Urinary bladder (tissue), 4 donors: ENCODE data around the gene VGLL4. TPM values are rescaled to one million over a fixed set of nuclear protein-coding genes. Genes with fewer than 3 reads are reported as not detected.

Experiments
- DNase-seq: peaks from one replicate; pipeline ENCODE4 v3.0.0-alpha.2; 2015; ENCODE audit errors: extremely low spot score
- H3K27ac ChIP-seq: one replicate; pipeline ENCODE4 v1.5.1; 2013; ENCODE audit warnings: low read depth, mild to moderate bottlenecking, moderate library complexity
- H3K36me3 ChIP-seq: one replicate; pipeline ENCODE4 v1.6.1; 2013; ENCODE audit warnings: mild to moderate bottlenecking, moderate library complexity; ENCODE audit not compliant: insufficient read depth
- H3K4me1 ChIP-seq: one replicate; pipeline ENCODE4 v1.6.1; 2013; ENCODE audit warnings: mild to moderate bottlenecking, moderate library complexity; ENCODE audit not compliant: insufficient read depth
- H3K4me3 ChIP-seq: one replicate; pipeline ENCODE4 v1.5.1; 2013; ENCODE audit warnings: low read depth, low read length
- WGBS: extraction: QIAGEN DNeasy Blood & Tissue Kit; methylation state at CpG from one replicate; pipeline ENCODE4 v1.1.7; 2013; 5-methylcytosine and 5-hydroxymethylcytosine counted together
- polyA plus RNA-seq: library from polyadenylated mRNA; stranded (reverse); fragments of 200-250 nt; gene quantifications from one replicate; pipeline ENCODE4 v1.2.3, GENCODE V29; 2013
- total RNA-seq: library from RNA; depleted of rRNA; stranded (reverse); fragments of >200 nt; gene quantifications from one replicate; pipeline ENCODE4 v1.2.3, GENCODE V29; 2014
- donor health status: healthy with polysubstance abuse.
- donor health status: healthy.

VGLL4 gene
- total and polyA plus RNA-seq, 2 donors: 42.3 to 77.1 TPM

DNA sequence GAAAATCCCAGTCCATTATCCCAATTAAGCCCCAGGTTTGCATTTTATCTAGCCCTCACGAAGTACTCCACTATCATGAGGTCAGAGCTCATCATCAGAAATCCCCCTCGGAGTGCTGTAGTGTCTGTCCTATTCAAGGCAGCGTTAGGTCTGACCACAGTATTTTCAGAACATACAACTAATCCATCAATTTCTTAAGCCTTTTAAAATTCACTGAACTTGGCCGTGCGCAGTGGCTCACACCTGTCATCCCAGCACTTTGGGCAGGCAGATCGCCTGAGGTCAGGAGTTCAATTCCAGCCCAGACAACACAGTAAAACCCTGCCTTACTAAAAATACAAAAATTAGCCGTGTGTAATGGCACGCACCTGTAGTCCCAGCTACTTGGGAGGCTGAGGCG is 11.9 kb downstream of the VGLL4 start:
- no peak overlapping the region for H3K4me3 ChIP-seq
- 64% methylated on average over 9 of the region's 9 CpGs for WGBS
- no peak for DNase-seq
- peaks cover 3% of the 10 kb centered on the region for H3K4me1 ChIP-seq
- no peak overlapping the region for H3K27ac ChIP-seq
- no peaks in the 10 kb centered on the region for H3K36me3 ChIP-seq

DNA sequence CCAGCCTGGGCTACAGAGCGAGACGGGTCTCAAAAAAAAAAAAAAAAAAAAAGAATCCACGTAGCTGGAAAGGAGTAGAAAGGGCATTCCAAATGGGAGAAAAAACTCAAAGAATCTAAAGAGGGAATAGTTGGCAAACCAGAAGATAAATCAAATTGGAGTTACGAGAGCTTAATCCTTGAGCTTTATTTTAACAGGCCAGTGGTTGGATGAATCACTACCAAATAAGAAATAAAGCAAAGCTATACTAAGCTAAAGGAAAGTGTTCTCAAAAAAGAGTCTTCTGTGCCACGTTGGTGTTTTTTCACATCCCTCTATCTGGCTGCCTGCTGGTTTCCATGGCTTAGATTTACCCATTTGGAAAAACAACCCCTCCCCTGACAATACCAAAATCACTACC is 14.0 kb downstream of the VGLL4 start:
- 24% methylated on average over 5 of the region's 5 CpGs for WGBS
- no peak for DNase-seq
- H3K27ac ChIP-seq: no peak overlapping the region
- H3K4me1 ChIP-seq: no peaks in the 10 kb centered on the region
- H3K4me3 ChIP-seq: no peak overlapping the region
- no peaks in the 10 kb centered on the region for H3K36me3 ChIP-seq

DNA sequence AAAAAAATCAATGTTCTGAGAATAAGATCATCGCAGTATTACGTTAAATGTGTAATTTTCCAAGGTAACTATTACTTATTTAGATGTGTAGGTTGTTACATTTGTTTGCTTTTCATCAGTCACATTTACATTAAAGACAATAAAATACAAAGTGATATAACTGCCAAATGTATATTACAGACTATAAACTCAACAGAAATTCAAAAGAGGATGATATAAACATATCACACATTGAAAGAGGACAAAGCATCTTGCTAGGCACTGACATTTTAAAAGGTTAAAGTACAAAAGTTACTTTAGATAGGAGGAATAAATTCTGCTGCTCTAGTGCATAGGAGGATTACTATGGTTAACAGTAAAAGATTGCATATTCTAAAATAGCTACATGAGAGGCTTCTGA is 16.1 kb downstream of the VGLL4 start:
- H3K4me3 ChIP-seq: no peak overlapping the region
- no peaks in the 10 kb centered on the region for H3K36me3 ChIP-seq
- DNase-seq: no peak
- H3K4me1 ChIP-seq: no peaks in the 10 kb centered on the region
- H3K27ac ChIP-seq: no peak overlapping the region
- 95% methylated on average over 2 of the region's 2 CpGs for WGBS

DNA sequence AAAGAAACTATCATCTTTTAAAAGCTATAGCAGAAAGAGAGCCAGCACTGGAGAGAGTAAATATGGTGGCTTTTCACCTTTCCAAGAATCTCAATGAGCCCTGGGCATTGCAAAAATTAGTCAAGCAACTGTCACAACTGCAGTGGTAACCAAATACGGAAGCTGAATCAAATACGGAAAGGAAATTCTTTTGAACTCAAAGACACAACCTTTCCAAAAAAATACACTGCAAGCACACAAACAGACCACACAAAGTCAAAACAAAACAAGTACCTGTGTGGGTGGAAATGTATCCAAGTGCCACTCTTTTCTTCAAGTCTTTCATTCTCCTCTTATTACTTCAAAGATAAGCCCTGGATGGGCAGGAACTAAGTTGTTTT is 17.6 kb downstream of the VGLL4 start:
- no peak overlapping the region for H3K27ac ChIP-seq
- 23% methylated on average over 2 of the region's 2 CpGs for WGBS
- no peak overlapping the region for H3K4me3 ChIP-seq
- H3K36me3 ChIP-seq: no peaks in the 10 kb centered on the region
- no peaks in the 10 kb centered on the region for H3K4me1 ChIP-seq
- no peak for DNase-seq

DNA sequence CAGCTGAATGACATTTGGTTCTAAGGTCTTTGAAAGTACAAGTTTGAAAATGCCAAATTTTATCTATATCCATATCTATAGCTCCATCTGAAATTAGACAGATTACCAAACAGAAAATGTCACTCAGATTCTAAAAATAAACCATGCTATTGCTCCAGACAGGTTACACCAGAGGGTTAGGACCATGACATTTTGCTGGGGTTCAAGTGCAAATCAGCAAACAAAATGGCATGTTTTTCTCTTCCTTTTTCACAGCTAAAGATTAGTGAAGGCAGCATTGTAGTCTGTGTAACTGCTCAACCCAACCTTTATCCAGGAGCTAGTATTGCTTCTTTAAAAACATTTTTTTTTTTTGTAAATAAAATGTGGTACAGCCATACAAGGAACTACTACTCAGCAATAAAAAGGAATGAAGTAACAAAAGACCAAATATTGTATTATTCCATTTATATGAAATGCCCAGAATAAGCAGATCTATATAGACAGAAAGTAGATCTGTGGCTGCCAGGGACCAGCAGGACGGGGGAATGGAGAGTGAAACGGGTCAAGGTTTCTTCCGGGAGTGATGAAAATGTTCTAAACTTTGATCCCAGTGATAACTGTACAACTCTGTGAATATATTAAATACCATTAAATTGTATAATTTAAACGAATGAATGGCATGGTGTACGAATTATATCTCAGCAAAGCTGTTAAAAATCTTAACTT is 18.2 kb downstream of the VGLL4 start:
- H3K27ac ChIP-seq: no peak overlapping the region
- no peak for DNase-seq
- no peak overlapping the region for H3K4me3 ChIP-seq
- H3K4me1 ChIP-seq: no peaks in the 10 kb centered on the region
- WGBS: 84% methylated on average over 5 of the region's 5 CpGs
- H3K36me3 ChIP-seq: no peaks in the 10 kb centered on the region

DNA sequence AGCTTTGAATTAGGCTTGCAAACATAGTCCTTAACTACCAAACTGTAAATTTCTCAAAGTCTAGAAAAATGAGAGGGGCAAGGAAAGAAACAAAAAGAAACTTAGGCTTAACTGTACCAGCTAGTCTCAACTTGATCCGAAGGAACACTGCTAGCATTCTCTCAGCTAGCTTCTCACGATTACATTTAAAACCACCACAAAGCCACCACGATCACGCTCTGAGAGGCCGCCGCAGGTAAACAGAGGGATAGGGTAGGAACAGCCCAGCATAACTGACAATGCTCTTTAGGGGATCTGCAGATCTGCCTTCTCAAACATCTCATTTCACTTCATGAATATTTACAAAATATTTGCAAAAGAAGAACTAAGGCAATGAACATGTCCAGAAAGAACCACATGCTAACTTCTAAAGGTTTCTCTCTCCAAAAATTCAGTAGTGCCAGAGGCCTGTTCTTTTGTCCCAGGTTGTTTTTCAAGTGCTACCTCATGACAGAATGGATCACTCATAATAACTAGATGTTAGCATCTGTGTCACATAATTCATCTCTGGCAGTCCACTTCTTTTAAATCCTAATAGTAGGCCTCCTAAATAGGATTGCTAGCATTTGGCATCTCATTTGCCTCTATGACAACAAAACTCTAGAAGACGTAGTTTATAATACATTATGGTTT is 18.9 kb downstream of the VGLL4 start:
- Histone ChIP-seq H3K4me3 (no peak overlapping the region), H3K27ac (no peak overlapping the region), H3K4me1 (peaks cover 2% of the 10 kb centered on the region), H3K36me3 (no peaks in the 10 kb centered on the region)
- DNase-seq: no peak
- whole genome bisulfite sequencing: 77% methylated on average over 7 of the region's 7 CpGs

DNA sequence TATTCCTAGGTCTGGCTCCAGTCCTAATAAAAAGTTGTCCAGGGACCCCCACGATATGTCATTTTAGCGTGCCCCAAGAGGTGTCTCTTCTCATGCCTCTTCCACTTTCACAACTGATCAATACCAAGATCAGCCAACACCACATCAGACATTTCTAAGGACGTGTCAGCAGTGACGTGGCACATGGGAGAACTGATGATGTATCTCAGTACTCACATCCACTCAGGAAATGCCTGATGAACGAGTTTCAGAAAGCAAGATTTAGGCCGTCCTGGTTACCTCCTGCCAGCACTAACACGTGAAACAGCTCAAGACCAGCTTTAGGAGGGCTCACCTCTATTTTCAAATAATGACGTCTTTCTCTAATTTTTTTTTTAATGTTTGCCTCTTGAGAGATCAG is 19.6 kb downstream of the VGLL4 start:
- H3K4me3 ChIP-seq: no peak overlapping the region
- H3K4me1 ChIP-seq: peaks cover 2% of the 10 kb centered on the region
- H3K27ac ChIP-seq: no peak overlapping the region
- no peak for DNase-seq
- no peaks in the 10 kb centered on the region for H3K36me3 ChIP-seq
- 80% methylated on average over 8 of the region's 8 CpGs for WGBS

DNA sequence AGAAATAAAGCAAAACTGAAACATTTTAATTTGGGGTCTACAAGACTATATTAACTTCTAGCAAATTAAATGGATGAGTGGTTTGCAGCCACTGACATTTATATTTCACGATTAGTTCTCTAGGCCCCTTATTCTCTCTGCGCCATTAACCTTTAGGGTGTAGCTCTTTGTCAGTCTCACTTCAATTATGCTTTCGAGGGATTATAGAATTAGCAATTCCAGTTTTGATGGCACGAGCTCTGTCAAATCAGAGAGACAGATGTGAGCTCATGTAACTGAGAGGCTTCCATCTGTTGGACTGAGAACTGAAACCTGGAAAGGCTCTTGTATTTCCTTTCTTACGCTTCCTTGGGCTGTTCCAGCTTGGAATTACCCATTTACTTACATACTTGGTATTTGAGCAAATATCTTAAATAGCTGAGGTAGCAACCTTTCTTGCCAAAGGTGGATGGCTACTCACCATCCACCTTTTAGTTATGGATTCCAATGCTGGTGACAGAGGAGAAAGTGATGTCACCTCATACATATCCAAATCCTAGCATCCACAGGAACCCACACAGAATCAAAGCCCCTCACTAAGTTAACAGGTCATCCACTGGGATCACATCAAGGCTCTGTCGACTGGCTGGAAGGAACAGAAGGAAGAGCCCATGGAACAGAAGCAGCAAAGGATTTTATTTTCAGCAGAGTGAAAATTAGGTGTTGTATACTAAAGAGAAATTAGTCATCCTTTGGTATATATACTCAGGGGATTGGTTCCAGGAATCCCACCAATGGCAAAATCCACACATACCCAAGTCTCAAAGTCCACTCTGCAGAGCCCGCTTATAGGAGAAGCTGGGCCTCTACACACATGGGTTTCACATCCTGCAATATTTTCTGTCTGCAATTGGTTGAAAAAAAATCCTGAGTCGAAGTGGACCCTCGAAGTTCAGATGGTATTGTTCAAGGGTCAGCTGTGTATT is 20.8 kb downstream of the VGLL4 start:
- H3K4me3 ChIP-seq: no peak overlapping the region
- WGBS: 94% methylated on average over 9 of the region's 9 CpGs
- no peaks in the 10 kb centered on the region for H3K36me3 ChIP-seq
- DNase-seq: no peak
- peaks cover 2% of the 10 kb centered on the region for H3K4me1 ChIP-seq
- H3K27ac ChIP-seq: no peak overlapping the region

DNA sequence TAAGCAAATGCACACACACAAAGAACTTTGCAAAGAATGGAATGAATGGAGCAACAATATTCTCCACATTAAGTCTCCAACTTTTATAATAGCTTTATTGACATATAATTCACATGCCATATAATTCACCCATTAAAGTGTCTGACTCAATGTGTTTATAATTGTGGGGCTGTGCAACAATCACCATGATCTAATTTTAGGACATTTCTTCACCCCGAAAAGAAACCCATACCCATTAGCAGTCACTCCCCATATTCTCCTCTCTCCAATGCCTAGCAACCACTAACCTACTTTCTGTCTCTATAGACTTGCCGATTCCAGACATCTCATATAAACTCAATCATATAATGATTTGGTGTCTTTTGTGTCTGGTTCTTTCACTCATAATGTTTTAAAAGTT is 22.6 kb downstream of the VGLL4 start:
- H3K4me1 ChIP-seq: peaks cover 4% of the 10 kb centered on the region
- H3K27ac ChIP-seq: no peak overlapping the region
- no peak for DNase-seq
- WGBS: 92% methylated on average over 2 of the region's 2 CpGs
- no peak overlapping the region for H3K4me3 ChIP-seq
- no peaks in the 10 kb centered on the region for H3K36me3 ChIP-seq

DNA sequence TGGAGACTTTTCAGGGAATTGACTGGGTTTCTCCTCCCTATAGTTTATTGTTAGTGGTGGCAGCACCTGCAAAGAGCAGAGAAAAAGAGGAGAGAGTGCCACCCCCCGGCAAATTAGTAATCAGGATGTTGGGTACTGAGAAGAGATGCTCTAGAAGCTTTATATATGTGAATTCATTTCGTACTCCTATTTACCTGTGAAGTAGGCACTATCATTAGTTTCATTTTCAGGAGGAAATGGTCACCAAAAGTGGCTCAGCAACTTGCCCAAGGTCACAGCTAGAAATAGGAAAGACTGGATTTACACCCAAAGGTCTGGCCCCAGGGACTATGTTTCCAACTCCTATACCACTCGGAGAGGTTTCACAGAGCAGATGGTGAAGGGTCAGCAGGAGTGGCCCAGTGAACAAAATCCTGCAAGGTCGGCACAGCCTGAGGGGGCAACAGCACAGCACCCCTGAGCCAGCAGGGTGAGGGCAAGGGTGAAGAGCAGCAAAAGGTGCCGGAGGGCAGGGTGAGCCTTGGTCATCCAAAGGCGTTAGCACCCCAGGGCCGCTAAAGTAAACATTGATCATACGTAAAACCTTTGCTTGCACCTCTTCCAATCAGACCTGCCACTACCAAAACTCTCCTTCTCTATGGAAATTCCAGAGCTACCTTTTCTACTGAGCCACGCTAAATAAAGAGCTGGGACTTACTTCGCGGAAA is 23.6 kb downstream of the VGLL4 start:
- no peak overlapping the region for H3K27ac ChIP-seq
- H3K36me3 ChIP-seq: no peaks in the 10 kb centered on the region
- no peak for DNase-seq
- H3K4me3 ChIP-seq: no peak overlapping the region
- peaks cover 4% of the 10 kb centered on the region for H3K4me1 ChIP-seq
- WGBS: 83% methylated on average over 11 of the region's 11 CpGs

DNA sequence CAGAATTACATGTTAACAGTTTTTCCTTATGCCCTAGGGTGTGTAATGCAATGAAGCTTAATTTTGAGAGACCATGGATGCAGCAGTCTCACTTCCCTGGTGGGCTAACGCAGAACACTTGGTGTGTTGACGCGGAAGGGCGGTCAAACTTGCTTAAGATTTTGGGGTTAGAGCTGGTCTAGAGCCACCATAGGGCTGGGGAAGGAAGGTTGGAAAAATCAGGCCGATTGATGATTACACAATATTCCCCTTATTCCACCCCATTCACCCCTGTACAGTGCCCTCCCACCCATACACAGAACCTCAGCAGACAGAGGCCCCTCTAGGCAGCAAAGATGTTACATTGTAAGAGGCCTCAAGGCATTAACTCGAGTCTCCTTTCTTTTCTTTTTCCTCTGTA is 24.3 kb downstream of the VGLL4 start:
- Histone ChIP-seq H3K27ac (no peak overlapping the region), H3K4me1 (peaks cover 4% of the 10 kb centered on the region), H3K36me3 (no peaks in the 10 kb centered on the region), H3K4me3 (no peak overlapping the region)
- DNase-seq: no peak
- 88% methylated on average over 6 of the region's 6 CpGs for WGBS

DNA sequence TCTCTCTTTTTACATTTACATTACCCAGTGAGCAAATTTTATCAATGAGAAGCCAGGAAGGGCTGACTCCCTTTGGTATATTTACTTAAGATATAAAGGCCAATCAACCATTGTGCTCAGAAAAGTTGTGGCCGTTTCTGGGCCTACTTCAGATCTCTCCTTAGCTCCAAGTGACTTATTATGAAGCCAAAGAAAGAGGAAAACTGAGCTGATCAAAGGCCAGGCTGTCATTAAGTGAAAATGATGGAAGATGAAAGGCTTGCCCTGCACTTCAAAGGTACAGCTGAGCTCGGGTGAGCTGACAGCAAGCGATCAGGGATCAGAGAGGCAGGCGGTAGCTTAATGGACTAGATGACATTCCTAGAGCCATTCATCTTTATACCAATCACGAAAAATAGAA is 24.8 kb downstream of the VGLL4 start:
- no peak overlapping the region for H3K27ac ChIP-seq
- H3K4me3 ChIP-seq: no peak overlapping the region
- no peak for DNase-seq
- WGBS: 60% methylated on average over 5 of the region's 5 CpGs
- H3K36me3 ChIP-seq: no peaks in the 10 kb centered on the region
- peaks cover 4% of the 10 kb centered on the region for H3K4me1 ChIP-seq

DNA sequence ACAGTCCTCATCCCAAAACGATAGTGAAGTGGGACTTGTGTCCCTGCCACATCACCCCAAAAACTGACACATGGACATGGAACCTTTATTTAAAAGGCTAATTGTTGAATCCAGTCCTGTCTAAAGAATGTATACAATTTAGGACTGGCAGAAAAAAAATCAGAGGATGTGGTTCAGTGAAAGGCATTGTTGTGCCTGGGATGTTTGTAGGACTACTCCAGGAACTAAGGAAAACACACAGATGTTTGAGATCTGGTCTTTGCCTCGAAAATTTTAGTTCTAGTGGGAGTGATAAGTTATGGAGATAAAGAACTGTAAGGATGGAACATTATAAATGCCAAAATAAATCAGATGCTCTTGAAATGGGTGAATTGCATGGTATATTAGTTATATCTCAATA is 27.2 kb downstream of the VGLL4 start:
- 39% methylated on average over 2 of the region's 2 CpGs for WGBS
- H3K4me3 ChIP-seq: no peak overlapping the region
- DNase-seq: no peak
- H3K4me1 ChIP-seq: peaks cover 4% of the 10 kb centered on the region
- no peak overlapping the region for H3K27ac ChIP-seq
- H3K36me3 ChIP-seq: no peaks in the 10 kb centered on the region
